ENCODE measurements around the gene CLDN24.

The CLDN24 gene

DNA sequence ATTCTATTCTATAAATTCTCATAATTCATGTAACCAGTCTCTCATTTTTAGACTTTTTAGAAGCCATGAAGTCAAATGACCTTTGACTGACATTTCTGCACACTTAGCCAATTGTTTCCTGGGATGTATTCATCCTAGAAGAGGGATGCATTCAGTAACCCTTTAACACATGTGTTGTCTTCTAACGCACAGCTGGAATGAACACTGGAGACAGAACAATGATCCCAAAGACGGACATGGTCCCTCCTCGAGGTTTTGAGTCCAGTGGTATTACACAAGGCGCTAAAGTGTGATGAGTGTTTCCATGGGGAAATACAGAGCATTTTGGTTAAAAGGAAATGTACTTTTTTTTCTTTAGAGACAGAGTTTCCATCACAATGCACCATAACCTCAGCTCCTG is 39.8 kb upstream of the CLDN24 start:
- TF ChIP-seq, protein P1, sequence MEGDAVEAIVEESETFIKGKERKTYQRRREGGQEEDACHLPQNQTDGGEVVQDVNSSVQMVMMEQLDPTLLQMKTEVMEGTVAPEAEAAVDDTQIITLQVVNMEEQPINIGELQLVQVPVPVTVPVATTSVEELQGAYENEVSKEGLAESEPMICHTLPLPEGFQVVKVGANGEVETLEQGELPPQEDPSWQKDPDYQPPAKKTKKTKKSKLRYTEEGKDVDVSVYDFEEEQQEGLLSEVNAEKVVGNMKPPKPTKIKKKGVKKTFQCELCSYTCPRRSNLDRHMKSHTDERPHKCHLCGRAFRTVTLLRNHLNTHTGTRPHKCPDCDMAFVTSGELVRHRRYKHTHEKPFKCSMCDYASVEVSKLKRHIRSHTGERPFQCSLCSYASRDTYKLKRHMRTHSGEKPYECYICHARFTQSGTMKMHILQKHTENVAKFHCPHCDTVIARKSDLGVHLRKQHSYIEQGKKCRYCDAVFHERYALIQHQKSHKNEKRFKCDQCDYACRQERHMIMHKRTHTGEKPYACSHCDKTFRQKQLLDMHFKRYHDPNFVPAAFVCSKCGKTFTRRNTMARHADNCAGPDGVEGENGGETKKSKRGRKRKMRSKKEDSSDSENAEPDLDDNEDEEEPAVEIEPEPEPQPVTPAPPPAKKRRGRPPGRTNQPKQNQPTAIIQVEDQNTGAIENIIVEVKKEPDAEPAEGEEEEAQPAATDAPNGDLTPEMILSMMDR (IDR thresholded peaks at IDR 0.05; ENCODE audit: extremely low read depth, insufficient read depth, missing control alignments) = no peak
- in situ Hi-C loops (cut with MboI; ENCODE audit: low pct_unique_long_range_greater_than_20kb, low sequenced_read_pairs, unreplicated experiment) = no loop called here
- DNase-seq (ENCODE audit: low spot score) = no peak

DNA sequence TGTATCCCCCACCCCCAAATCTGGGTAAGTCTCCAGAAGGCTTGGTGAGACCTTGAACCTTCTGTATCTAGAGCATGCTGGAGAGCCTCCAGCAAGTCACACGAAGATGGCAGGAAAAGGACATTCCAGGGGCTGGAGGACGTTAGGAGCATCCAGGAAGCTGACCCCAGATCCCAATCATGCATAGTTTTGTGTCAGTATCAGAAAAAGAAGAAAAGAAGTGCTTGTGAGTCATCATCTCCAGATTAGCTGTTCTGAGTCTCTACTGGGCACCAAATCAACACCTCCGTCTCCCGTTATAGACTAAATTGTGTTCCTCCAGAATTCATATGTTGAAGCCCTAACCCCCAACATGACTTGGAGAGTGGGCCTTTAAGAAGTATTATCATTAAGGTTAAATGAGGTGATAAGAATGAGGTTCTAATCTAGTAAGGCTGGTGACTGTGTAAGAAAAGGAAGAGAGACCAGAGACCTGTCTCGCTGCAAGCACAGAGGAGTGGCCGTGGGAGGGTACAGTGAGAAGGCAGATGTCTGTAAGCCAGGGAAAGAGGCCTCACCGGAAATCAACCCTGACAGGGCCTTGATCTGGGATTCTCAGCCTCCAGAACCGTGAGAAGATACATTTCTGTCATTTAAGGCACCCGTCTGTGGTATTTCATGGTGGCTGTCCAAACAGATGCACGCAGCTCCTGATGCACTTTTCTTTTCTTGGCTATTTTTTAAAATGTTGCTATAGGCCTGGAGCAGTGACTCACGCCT is 38.1 kb upstream of the CLDN24 start:
- DNase-seq (ENCODE audit: low spot score) = no peak
- TF ChIP-seq, protein P1 (IDR thresholded peaks at IDR 0.05; ENCODE audit: extremely low read depth, insufficient read depth, missing control alignments) = no peak
- in situ Hi-C loops (cut with MboI; ENCODE audit: low pct_unique_long_range_greater_than_20kb, low sequenced_read_pairs, unreplicated experiment) = no loop called here

DNA sequence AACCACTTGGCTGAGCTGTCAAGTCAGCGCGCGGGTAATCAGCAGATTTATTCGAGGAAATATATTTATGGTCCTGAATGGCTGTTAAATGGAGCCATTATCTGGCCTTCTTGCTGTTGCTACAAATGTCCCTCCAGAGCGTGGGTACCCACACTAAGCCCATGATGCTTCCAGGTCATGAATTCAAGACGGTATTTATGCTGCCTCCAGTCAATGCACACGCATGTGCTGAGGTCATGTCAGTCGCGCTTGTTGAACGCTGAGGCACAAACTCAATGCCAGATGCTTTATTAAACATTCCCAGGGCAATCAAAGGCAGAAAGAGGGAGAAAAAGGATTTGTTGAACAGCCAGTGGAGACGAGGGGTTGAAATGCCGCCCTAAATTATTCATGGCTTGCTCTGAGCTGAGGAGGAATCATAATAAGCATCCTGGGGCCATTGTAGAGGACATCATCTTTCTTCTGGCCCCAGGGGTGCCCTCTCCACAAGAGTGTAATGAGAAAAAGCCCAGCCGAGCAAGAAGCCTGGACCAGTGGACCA is 36.1 kb upstream of the CLDN24 start:
- no peak for DNase-seq (ENCODE audit: low spot score)
- in situ Hi-C loops (cut with MboI; ENCODE audit: low pct_unique_long_range_greater_than_20kb, low sequenced_read_pairs, unreplicated experiment) = no loop called here
- TF ChIP-seq, protein P1 (IDR thresholded peaks at IDR 0.05; ENCODE audit: extremely low read depth, insufficient read depth, missing control alignments) = no peak

DNA sequence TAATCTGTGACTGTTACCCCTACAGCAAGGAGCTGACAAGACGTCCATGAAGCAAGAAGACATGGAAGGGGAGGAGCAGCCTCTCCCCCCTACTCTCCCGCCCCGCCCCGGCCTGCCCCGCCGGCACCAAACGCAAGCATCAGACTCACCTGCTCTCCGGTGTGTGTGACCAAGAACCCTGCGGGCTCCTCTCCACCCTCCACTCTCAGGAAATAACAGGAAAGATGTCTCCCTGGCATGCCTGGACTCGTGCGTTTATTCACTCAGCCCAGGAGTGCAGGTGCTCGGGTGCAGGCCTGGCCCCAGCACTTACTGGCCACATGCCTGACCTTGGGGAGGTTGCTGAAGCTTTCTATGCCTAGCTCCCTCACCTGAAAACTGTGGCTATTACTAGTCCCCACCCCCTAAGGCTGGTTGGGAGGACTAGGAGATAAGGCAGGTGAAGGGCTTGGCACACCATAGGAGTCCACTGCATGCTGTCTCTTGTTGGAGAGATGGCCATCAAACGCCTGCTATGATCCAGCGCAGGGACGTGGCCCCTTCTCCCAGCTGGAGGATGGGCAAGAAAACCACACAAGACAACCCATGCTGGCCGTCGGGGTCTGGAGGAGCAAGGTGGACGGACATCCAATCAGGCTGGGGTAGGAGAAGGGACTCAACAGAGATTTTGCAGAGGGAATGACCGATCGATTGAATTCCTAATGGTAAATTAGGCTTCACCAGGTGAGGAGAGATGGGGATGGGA is 34.9 kb upstream of the CLDN24 start:
- in situ Hi-C loops (cut with MboI; ENCODE audit: low pct_unique_long_range_greater_than_20kb, low sequenced_read_pairs, unreplicated experiment) = no loop called here
- TF ChIP-seq, protein P1 (IDR thresholded peaks at IDR 0.05; ENCODE audit: extremely low read depth, insufficient read depth, missing control alignments) = no peak
- no peak for DNase-seq (ENCODE audit: low spot score)

DNA sequence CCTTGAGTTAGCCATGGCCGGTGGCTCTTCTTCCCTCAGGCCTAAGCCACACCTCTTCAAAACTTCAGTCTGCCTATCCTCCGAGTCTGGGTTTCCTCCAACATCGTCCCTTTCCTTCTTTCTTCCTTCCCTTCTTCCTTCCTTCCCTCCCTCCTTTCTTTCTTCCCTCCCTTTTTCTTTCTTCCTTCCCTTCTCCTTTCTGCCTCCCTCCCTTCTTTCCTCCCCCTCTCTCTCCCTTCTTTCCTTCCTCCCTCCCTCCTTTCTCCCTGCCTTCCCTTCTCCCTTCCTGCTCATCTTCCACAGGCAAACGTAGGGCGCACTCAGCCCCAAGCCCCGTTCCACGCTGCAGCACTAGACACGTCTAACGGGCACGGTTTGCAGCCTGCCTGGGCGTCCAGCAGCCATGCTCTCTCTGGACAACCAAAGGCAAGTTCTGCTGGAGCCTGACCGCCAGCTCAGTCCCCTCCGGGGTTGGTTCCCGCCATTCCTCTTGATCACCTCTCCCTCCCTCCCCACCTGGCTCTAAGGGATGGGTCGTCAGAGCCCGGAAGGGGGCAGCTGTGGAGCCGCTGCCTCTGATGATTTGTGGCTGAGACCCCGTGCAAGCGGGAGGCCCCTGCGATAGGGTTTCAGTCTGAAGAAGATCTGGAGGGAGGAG is 34.1 kb upstream of the CLDN24 start:
- in situ Hi-C loops (cut with MboI; ENCODE audit: low pct_unique_long_range_greater_than_20kb, low sequenced_read_pairs, unreplicated experiment) = no loop called here
- DNase-seq (ENCODE audit: low spot score) = no peak
- TF ChIP-seq, protein P1 (IDR thresholded peaks at IDR 0.05; ENCODE audit: extremely low read depth, insufficient read depth, missing control alignments) = no peak

DNA sequence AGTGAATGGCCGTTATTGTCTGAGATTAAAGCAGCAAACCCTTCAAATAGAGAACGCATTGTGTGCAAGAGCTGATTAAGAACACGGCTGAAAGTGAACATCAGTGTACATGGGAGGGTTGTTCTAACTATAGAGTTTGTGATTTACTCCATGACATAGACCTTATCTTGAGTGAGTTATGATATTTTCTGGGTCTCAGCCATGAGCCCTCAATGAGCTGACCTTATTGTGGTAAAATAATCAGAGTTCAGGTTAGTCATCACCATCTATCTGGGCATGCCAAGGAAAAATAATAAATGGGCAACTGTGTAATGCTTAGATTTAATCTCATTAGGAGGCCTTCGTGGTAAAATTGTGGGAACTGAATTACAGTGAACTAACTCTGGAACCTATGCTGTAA is 33.2 kb upstream of the CLDN24 start:
- TF ChIP-seq, protein P1 (IDR thresholded peaks at IDR 0.05; ENCODE audit: extremely low read depth, insufficient read depth, missing control alignments) = no peak
- in situ Hi-C loops (cut with MboI; ENCODE audit: low pct_unique_long_range_greater_than_20kb, low sequenced_read_pairs, unreplicated experiment) = no loop called here
- no peak for DNase-seq (ENCODE audit: low spot score)

Data from GM13977 (cell line).